Heart left ventricle (tissue), 16 donors: Measurements from ENCODE around the gene GGT1. TPM values are rescaled to one million over a fixed set of nuclear protein-coding genes. Genes with fewer than 3 reads are reported as not detected.

Experiments used
- ATAC-seq, 4 donors: fragments of 200-7000 bp; cut with Tn5 transposase; one replicate each; pipeline ENCODE4 v1.9.1; 2020 to 2022; ENCODE audit warnings: moderate library complexity in 4 of 4, mild to moderate bottlenecking in 3 of 4, moderate number of reproducible peaks in 1 of 4
- DNase-seq, 5 donors: peaks; one replicate each; pipeline ENCODE4 v3.0.0-alpha.2; 2020
- H3K27ac ChIP-seq, 12 donors: fragments of 200-600 bp; sonication (generic) in 4 of 12; one replicate each; pipeline versions ENCODE4 v1.5.0 to v1.8.0; 2016 to 2022; ENCODE audit warnings: mild to moderate bottlenecking in 2 of 12
- H3K27me3 ChIP-seq, 9 donors: fragments of 200-600 bp; sonication (generic) in 2 of 9; one replicate each; pipeline versions ENCODE4 v1.5.1 to v1.8.0; 2016 to 2022; ENCODE audit warnings: mild to moderate bottlenecking in 3 of 9
- H3K36me3 ChIP-seq, 9 donors: fragments of 200-600 bp; sonication (generic) in 2 of 9; one replicate each; pipeline versions ENCODE4 v1.5.0 to v1.8.0; 2018 to 2022; ENCODE audit warnings: mild to moderate bottlenecking in 2 of 9
- H3K4me1 ChIP-seq, 12 donors: fragments of 200-600 bp; sonication (generic) in 4 of 12; one replicate each; pipeline versions ENCODE4 v1.5.0 to v1.8.0; 2016 to 2022; ENCODE audit warnings: mild to moderate bottlenecking in 3 of 12
- H3K4me3 ChIP-seq, 12 donors: fragments of 200-600 bp; sonication (generic) in 4 of 12; one replicate each; pipeline versions ENCODE4 v1.5.0 to v1.8.0; 2017 to 2022; ENCODE audit warnings: mild to moderate bottlenecking in 9 of 12, moderate library complexity in 4 of 12
- H3K9me3 ChIP-seq, 12 donors: fragments of 200-600 bp; sonication (generic) in 4 of 12; one replicate each; pipeline versions ENCODE4 v1.5.0 to v1.8.0; 2016 to 2022; ENCODE audit warnings: mild to moderate bottlenecking in 1 of 12
- POLR2A ChIP-seq, 2 donors: fragments of 450-650 bp; IDR thresholded peaks; one replicate each; pipeline ENCODE4 v1.6.1; 2017; ENCODE audit warnings: antibody characterized with exemption in 2 of 2, mild to moderate bottlenecking in 2 of 2, moderate library complexity in 2 of 2
- WGBS, 4 donors: extraction: QIAGEN DNeasy Blood & Tissue Kit in 2 of 4; methylation state at CpG; one replicate each; pipeline versions ENCODE4 v1.1.5 to v1.1.7; 2013 to 2018; 5-methylcytosine and 5-hydroxymethylcytosine counted together
- intact Hi-C, 10 donors: fragments of 100-400 bp; cut with DNase I; formaldehyde crosslinking; loops; one replicate each; pipeline versions ENCODE4 v1.11.1 to v1.14.2; 2022
- polyA plus RNA-seq, 2 donors: library from polyadenylated mRNA; stranded (reverse); fragments of 200-250 nt; gene quantifications; one replicate each; pipeline ENCODE4 v1.2.3, GENCODE V29; 2013
- total RNA-seq, 9 donors: library from RNA; depleted of rRNA in 2 of 9; stranded (reverse); fragments of >200 nt in 2 of 9; fragmentation: NEBNext Ultra II Directional in 3 of 9; extraction: Animal tissue kit (Norgen Biotek cat#: 25700) in 3 of 9; gene quantifications; one replicate each; pipeline versions ENCODE4 v1.1.0 to v1.2.4, GENCODE V29; 2016 to 2023
- TF ChIP-seq, protein P1 (sequence below), 12 donors: fragments of 200-600 bp; sonication (generic) in 4 of 12; IDR thresholded peaks; one replicate each; pipeline versions ENCODE4 v1.5.0 to v1.8.0; 2018 to 2022; ENCODE audit warnings: antibody characterized with exemption in 12 of 12, mild to moderate bottlenecking in 5 of 12
- donor health status: ischemic (EF 13 %, LVEDD 7.1; RV severe dilation, severe dysfunction).
- donor health status: healthy with polysubstance abuse.
- donor health status: DM: no; HTN: yes; CAD: no.
- donor health status: DM: no; HTN: no; CAD: no.
- donor health status: ischemic (EF 25% LVEDD 6.9; RV normal size, moderate dysfunction).
- donor health status: ischemic (EF 25% LVEDD 5.7; RV mildly dilated, moderate dysfunction).
- donor health status: healthy.
- donor health status: DM: yes; HTN: yes; CAD: no.
- donor health status: ischemic (EF 35%, LVEDD 5.7; RV mildly dilated, moderate dysfunction).
- donor health status: nonischemic (EF 11% LVEDD 7.7; RV severe dilation, severe dysfunction).
- donor health status: DM: yes; HTN: yes; CAD: no.
- donor health status: PGD.
- donor health status: ischemic (EF 29% LVEDD 5.4; RV normal size, mild dysfunction).
- donor health status: nonischemic (EF 23%, LVEDD 6.1; RV moderate dilation, normal function).

Gene GGT1
- total and polyA plus RNA-seq, 11 donors, result 0.83 to 8.2 (median 1.5) TPM; not detected in 1

GRCh38 chr22:24564376-24565058, 38.5 kb upstream of the GGT1 start:
- H3K4me3 ChIP-seq, result no peak overlapping the region
- peak; percentile 93 to 94 (median 94) for ATAC-seq
- DNase-seq, result peak in 4 of 5 donors; percentile 48 to 67 (median 57)

GRCh38 chr22:24565077-24565476, 37.9 kb upstream of the GGT1 start:
- intact Hi-C loops, result no loop called here
- WGBS, 4 donors, result 80 to 88% (median 84%) methylated on average over 2 of the region's 2 CpGs
- TF ChIP-seq, protein P1, sequence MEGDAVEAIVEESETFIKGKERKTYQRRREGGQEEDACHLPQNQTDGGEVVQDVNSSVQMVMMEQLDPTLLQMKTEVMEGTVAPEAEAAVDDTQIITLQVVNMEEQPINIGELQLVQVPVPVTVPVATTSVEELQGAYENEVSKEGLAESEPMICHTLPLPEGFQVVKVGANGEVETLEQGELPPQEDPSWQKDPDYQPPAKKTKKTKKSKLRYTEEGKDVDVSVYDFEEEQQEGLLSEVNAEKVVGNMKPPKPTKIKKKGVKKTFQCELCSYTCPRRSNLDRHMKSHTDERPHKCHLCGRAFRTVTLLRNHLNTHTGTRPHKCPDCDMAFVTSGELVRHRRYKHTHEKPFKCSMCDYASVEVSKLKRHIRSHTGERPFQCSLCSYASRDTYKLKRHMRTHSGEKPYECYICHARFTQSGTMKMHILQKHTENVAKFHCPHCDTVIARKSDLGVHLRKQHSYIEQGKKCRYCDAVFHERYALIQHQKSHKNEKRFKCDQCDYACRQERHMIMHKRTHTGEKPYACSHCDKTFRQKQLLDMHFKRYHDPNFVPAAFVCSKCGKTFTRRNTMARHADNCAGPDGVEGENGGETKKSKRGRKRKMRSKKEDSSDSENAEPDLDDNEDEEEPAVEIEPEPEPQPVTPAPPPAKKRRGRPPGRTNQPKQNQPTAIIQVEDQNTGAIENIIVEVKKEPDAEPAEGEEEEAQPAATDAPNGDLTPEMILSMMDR (IDR thresholded peaks at IDR 0.05), result no peak
- no peak for TF ChIP-seq POLR2A (IDR thresholded peaks at IDR 0.05)
- H3K27ac ChIP-seq, result peak overlapping the region in 10 of 12 donors; percentile 28 to 81 (median 70)
- DNase-seq (no peak), ATAC-seq (no peak)
- peaks cover 0 to 71% (median 31%) of the 10 kb centered on the region in 12 donors for H3K4me1 ChIP-seq
- no peaks in the 10 kb centered on the region for H3K9me3 ChIP-seq
- no peaks in the 10 kb centered on the region for H3K27me3 ChIP-seq
- H3K4me3 ChIP-seq, result no peak overlapping the region
- peaks cover 0 to 73% (median 48%) of the 10 kb centered on the region in 9 donors for H3K36me3 ChIP-seq

More at GRCh38 chr22:24564376-24565058, 38.5 kb upstream of the GGT1 start:
- Histone ChIP-seq H3K4me1 (peaks cover 0 to 77% (median 32%) of the 10 kb centered on the region in 12 donors), H3K36me3 (peaks cover 0 to 73% (median 46%) of the 10 kb centered on the region in 9 donors), H3K9me3 (no peaks in the 10 kb centered on the region), H3K27me3 (no peaks in the 10 kb centered on the region), H3K27ac (peak overlapping the region; percentile 45 to 81 (median 74))
- 34 to 60% (median 51%) methylated on average over 2 of the region's 2 CpGs for WGBS, 4 donors
- intact Hi-C loops, result no loop called here
- no peak for TF ChIP-seq POLR2A (IDR thresholded peaks at IDR 0.05)
- TF ChIP-seq, protein P1 (IDR thresholded peaks at IDR 0.05), result no peak

DNA sequence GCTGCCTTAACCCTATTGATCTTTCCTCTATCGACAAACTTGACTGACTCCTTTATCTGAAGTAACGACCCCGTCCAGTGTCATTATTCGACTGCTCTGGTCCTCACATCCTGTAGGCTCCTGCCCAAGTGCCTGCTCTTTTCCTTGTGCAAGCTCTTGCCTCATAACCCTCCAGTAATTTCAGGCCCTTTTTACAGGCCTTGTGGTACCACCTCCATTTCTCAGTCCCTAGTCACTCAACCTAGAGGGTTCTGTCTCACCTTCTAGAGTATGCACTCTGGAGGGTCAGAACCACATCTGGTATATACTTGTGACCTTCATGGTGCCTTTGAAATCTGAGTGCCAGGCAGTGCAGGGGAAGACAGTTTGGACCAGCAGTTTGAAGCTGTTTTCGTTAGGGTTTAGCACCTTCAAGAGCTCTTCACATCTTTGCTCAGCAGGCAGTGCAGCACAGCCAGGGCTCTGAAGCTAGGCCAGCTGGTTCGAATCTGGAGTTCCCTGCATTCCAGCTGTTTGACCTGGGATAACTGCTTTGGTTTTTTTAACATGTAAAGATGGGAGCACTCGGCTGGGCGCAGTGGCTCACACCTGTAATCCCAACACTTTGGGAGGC, 36.0 kb upstream of the GGT1 start:
- no peaks in the 10 kb centered on the region for H3K9me3 ChIP-seq
- WGBS, 4 donors, result 61 to 67% (median 65%) methylated on average over 8 of the region's 8 CpGs
- ATAC-seq (no peak), DNase-seq (no peak)
- intact Hi-C loops, result no loop called here
- H3K4me3 ChIP-seq, result no peak overlapping the region
- no peaks in the 10 kb centered on the region for H3K27me3 ChIP-seq
- no peak for TF ChIP-seq POLR2A (IDR thresholded peaks at IDR 0.05)
- TF ChIP-seq, protein P1 (IDR thresholded peaks at IDR 0.05), result no peak
- H3K4me1 ChIP-seq, result peaks cover 0 to 60% (median 29%) of the 10 kb centered on the region in 12 donors
- H3K27ac ChIP-seq, result peak overlapping the region in 2 of 12 donors; percentile 11 to 23
- H3K36me3 ChIP-seq, result peaks cover 0 to 76% (median 52%) of the 10 kb centered on the region in 9 donors

DNA sequence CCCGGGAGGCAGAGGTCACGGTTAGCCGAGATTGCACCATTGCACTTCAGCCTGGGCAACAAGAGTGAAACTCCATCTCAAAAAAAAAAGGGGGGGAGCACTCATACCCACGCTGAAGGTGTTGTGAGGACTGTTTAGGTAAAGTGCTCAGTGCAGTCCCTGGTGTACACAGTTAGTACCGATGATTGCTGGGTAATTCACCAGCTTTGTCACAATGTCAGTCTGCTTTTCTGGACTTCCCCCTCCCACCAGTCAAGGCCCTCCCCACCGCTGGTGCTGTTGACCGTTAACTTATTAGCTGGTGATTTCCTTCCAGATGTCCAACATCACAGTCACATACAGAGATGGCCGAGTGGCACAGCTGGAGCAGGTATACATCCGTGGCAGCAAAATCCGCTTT, 35.3 kb upstream of the GGT1 start:
- TF ChIP-seq, protein P1 (IDR thresholded peaks at IDR 0.05), result no peak
- no peak for TF ChIP-seq POLR2A (IDR thresholded peaks at IDR 0.05)
- intact Hi-C loops, result no loop called here
- Histone ChIP-seq H3K9me3 (no peaks in the 10 kb centered on the region), H3K36me3 (peaks cover 0 to 77% (median 54%) of the 10 kb centered on the region in 9 donors), H3K4me1 (peaks cover 0 to 53% (median 28%) of the 10 kb centered on the region in 12 donors), H3K27ac (peak overlapping the region in 2 of 12 donors; percentile 11 to 23), H3K4me3 (no peak overlapping the region), H3K27me3 (no peaks in the 10 kb centered on the region)
- 83 to 88% (median 86%) methylated on average over 10 of the region's 10 CpGs for WGBS, 4 donors
- DNase-seq (no peak), ATAC-seq (no peak)
